H1 (cell line): ENCODE measurements around the gene GNG12. TPM values are rescaled to one million over a fixed set of nuclear protein-coding genes. Genes with fewer than 3 reads are reported as not detected.

ENCODE experiments used
- CTCF ChIA-PET: fragments of 300-600 bp; sonication (Branson Sonifier 250); formaldehyde crosslinking; loops from one replicate; lab custom pipeline; 2021; ENCODE audit not compliant: partially characterized antibody; lab: Charles Lee
- POLR2A ChIA-PET: fragments of 300-600 bp; sonication (Branson Sonifier 250); formaldehyde crosslinking; loops from one replicate; lab custom pipeline; 2021; ENCODE audit warnings: inconsistent platforms; ENCODE audit not compliant: partially characterized antibody; lab: Charles Lee
- DNase-seq, 2 experiments: peaks; one replicate each; pipeline versions ENCODE4 v3.0.0 to v3.0.0-alpha.2; 2010 to 2022; ENCODE audit warnings: low spot score in 2 of 2, low read depth in 1 of 2, mixed read lengths in 1 of 2
- FAIRE-seq: peaks from 2 replicates; lab custom pipeline; 2011; peaks lifted over from hg19 to GRCh38; lab: Jason Lieb, UNC
- H2AFZ ChIP-seq: 2 replicates; pipeline ENCODE4 v1.8.1; 2012; ENCODE audit warnings: low read length, inconsistent platforms
- H2AK5ac ChIP-seq: 2 replicates; pipeline ENCODE4 v1.6.1; 2013; ENCODE audit warnings: low read depth, low read length
- H2BK120ac ChIP-seq: replicated peaks from 2 replicates; pipeline ENCODE3; 2013; ENCODE audit warnings: low read depth, low read length, inconsistent platforms
- H2BK12ac ChIP-seq: 2 replicates; pipeline ENCODE4 v1.6.1; 2013; ENCODE audit warnings: low read depth, low read length
- H2BK15ac ChIP-seq: 2 replicates; pipeline ENCODE4 v1.6.1; 2013; ENCODE audit warnings: low read length
- H2BK20ac ChIP-seq: 2 replicates; pipeline ENCODE4 v1.6.1; 2013; ENCODE audit warnings: low read length
- H2BK5ac ChIP-seq: 2 replicates; pipeline ENCODE4 v1.6.1; 2013; ENCODE audit warnings: low read depth, low read length
- H3K14ac ChIP-seq: 2 replicates; pipeline ENCODE4 v1.6.1; 2013; ENCODE audit warnings: inconsistent platforms; ENCODE audit not compliant: insufficient read length
- H3K18ac ChIP-seq: 2 replicates; pipeline ENCODE4 v1.6.1; 2013; ENCODE audit warnings: low read length; ENCODE audit errors: extremely low read depth
- H3K23ac ChIP-seq: 2 replicates; pipeline ENCODE4 v1.6.1; 2013; ENCODE audit warnings: inconsistent platforms; ENCODE audit not compliant: insufficient read length
- H3K23me2 ChIP-seq: 2 replicates; pipeline ENCODE4 v1.6.1; 2013; ENCODE audit warnings: low read depth, low read length
- H3K27ac ChIP-seq: 2 replicates; pipeline ENCODE4 v1.6.1; 2011; ENCODE audit warnings: low read depth, low read length, inconsistent platforms
- H3K27me3 ChIP-seq, 4 experiments: replicated peaks in 1 of 4; 1 replicate in 1 of 4; 2 replicates in 3 of 4; pipeline versions ENCODE4 v1.6.1 to v1.8.1; 2011 to 2013; ENCODE audit warnings: low read length in 3 of 4, mild to moderate bottlenecking in 3 of 4, inconsistent platforms in 2 of 4, mixed read lengths in 2 of 4, moderate library complexity in 1 of 4; ENCODE audit not compliant: control insufficient read depth in 3 of 4, insufficient read depth in 3 of 4; ENCODE audit errors: extremely low read depth in 1 of 4
- H3K36me3 ChIP-seq, 4 experiments: 2 replicates each; pipeline versions ENCODE4 v1.6.1 to v1.8.1; 2011 to 2013; ENCODE audit warnings: mild to moderate bottlenecking in 4 of 4, low read length in 3 of 4, moderate library complexity in 2 of 4, control low read depth in 1 of 4, inconsistent platforms in 1 of 4; ENCODE audit not compliant: insufficient read depth in 4 of 4, control insufficient read depth in 2 of 4
- H3K4ac ChIP-seq: replicated peaks from 2 replicates; pipeline ENCODE3; 2013; ENCODE audit warnings: low read length, low read depth, mixed read lengths, inconsistent platforms; ENCODE audit not compliant: insufficient read length
- H3K4me1 ChIP-seq, 4 experiments: replicated peaks in 1 of 4; 1 replicate in 1 of 4; 2 replicates in 3 of 4; pipeline versions ENCODE4 v1.6.1 to v1.8.1; 2011 to 2013; ENCODE audit warnings: low read length in 3 of 4, inconsistent platforms in 2 of 4, mixed read lengths in 1 of 4; ENCODE audit not compliant: insufficient read depth in 4 of 4, control insufficient read depth in 3 of 4
- H3K4me2 ChIP-seq, 2 experiments: 2 replicates each; pipeline versions ENCODE4 v1.6.1 to v1.8.1; 2011 to 2013; ENCODE audit warnings: low read depth in 2 of 2, low read length in 2 of 2, control low read depth in 1 of 2, inconsistent platforms in 1 of 2, mild to moderate bottlenecking in 1 of 2; ENCODE audit not compliant: insufficient read depth in 1 of 2
- H3K4me3 ChIP-seq, 4 experiments: fragments of 200-600, 300-600 bp in 1 of 4; sonication (generic), shearing (Covaris generic), sonication (Bioruptor Twin) in 1 of 4; 2 replicates each; pipeline versions ENCODE4 v1.5.1 to v1.8.1; 2011 to 2016; ENCODE audit warnings: low read length in 4 of 4, low read depth in 3 of 4, control low read depth in 2 of 4, inconsistent platforms in 2 of 4, mild to moderate bottlenecking in 2 of 4, mixed read lengths in 1 of 4, moderate library complexity in 1 of 4; ENCODE audit not compliant: insufficient read depth in 2 of 4; ENCODE audit errors: extremely low read depth in 1 of 4
- H3K56ac ChIP-seq: replicated peaks from 2 replicates; pipeline ENCODE3; 2013; ENCODE audit warnings: low read depth, mild to moderate bottlenecking, mixed read lengths, low read length, inconsistent platforms; ENCODE audit not compliant: insufficient read length
- H3K79me1 ChIP-seq: 2 replicates; pipeline ENCODE4 v1.6.1; 2013; ENCODE audit warnings: low read depth, low read length, control low read depth
- H3K79me2 ChIP-seq, 2 experiments: 2 replicates each; pipeline versions ENCODE4 v1.6.1 to v1.8.1; 2012 to 2013; ENCODE audit warnings: low read length in 2 of 2, mild to moderate bottlenecking in 2 of 2, inconsistent platforms in 1 of 2; ENCODE audit not compliant: insufficient read depth in 2 of 2, control insufficient read depth in 1 of 2
- H3K9ac ChIP-seq, 4 experiments: replicated peaks in 1 of 4; 1 replicate in 1 of 4; 2 replicates in 3 of 4; pipeline versions ENCODE4 v1.6.1 to v1.8.1; 2011 to 2013; ENCODE audit warnings: low read depth in 3 of 4, low read length in 3 of 4, control low read depth in 2 of 4, mild to moderate bottlenecking in 2 of 4, moderate library complexity in 2 of 4, inconsistent platforms in 1 of 4; ENCODE audit errors: extremely low read depth in 1 of 4
- H3K9me3 ChIP-seq, 2 experiments: 2 replicates each; pipeline versions ENCODE4 v1.6.1 to v1.8.1; 2012 to 2013; ENCODE audit warnings: mild to moderate bottlenecking in 2 of 2, moderate library complexity in 2 of 2, control low read depth in 1 of 2, inconsistent platforms in 1 of 2, low read depth in 1 of 2, low read length in 1 of 2, mixed read lengths in 1 of 2; ENCODE audit not compliant: insufficient read depth in 2 of 2
- H4K20me1 ChIP-seq, 2 experiments: replicated peaks in 1 of 2; 2 replicates each; pipeline versions ENCODE3 to v1.8.1; 2011 to 2013; ENCODE audit warnings: inconsistent platforms in 2 of 2, low read length in 2 of 2, mild to moderate bottlenecking in 1 of 2; ENCODE audit not compliant: insufficient read depth in 2 of 2, control insufficient read depth in 1 of 2
- H4K5ac ChIP-seq: 2 replicates; pipeline ENCODE4 v1.6.1; 2013; ENCODE audit warnings: low read length, low read depth, mixed read lengths, inconsistent platforms; ENCODE audit not compliant: insufficient read length
- H4K8ac ChIP-seq: 2 replicates; pipeline ENCODE4 v1.8.0; 2013; ENCODE audit warnings: mild to moderate bottlenecking, moderate library complexity, low read length, inconsistent platforms; ENCODE audit not compliant: insufficient read depth; ENCODE audit errors: extremely low read depth
- H4K91ac ChIP-seq: replicated peaks from 2 replicates; pipeline ENCODE3; 2013; ENCODE audit warnings: low read length, mixed read lengths, inconsistent platforms; ENCODE audit not compliant: insufficient read length
- ASH2L ChIP-seq: fragments of 200-600, 300-600 bp; sonication (generic); IDR thresholded peaks from one replicate; pipeline ENCODE4 v1.7.1; 2017; ENCODE audit warnings: low read length
- CHD1 ChIP-seq: IDR thresholded peaks from 2 replicates; pipeline ENCODE4 v1.6.1; 2012; ENCODE audit warnings: low read depth, low read length, improper control_type of control experiment
- HDAC2 ChIP-seq, 2 experiments: fragments of 300-600 bp in 1 of 2; sonication (generic) in 1 of 2; IDR thresholded peaks; 2 replicates each; pipeline ENCODE4 v1.6.1; 2011 to 2012; ENCODE audit warnings: low read depth in 2 of 2, low read length in 2 of 2, mild to moderate bottlenecking in 2 of 2, moderate library complexity in 2 of 2, borderline replicate concordance in 1 of 2, inconsistent platforms in 1 of 2
- HDAC6 ChIP-seq: IDR thresholded peaks from one replicate; pipeline ENCODE4 v1.7.1; 2012; ENCODE audit warnings: low read depth, mild to moderate bottlenecking, inconsistent platforms, low read length, moderate library complexity
- KDM5A ChIP-seq: fragments of 200-600 bp; IDR thresholded peaks from 2 replicates; pipeline ENCODE4 v1.7.1; 2012; ENCODE audit warnings: mild to moderate bottlenecking, low read length, inconsistent platforms, mixed read lengths
- NRF1 ChIP-seq: IDR thresholded peaks from 2 replicates; pipeline ENCODE4 v1.6.1; 2011; ENCODE audit warnings: mild to moderate bottlenecking, low read depth, low read length, improper control_type of control experiment
- POLR2A ChIP-seq, 2 experiments: IDR thresholded peaks; 1 replicate in 1 of 2; 2 replicates in 1 of 2; pipeline ENCODE4 v1.6.1; 2011; ENCODE audit warnings: low read depth in 2 of 2, low read length in 2 of 2, mild to moderate bottlenecking in 2 of 2; ENCODE audit errors: control extremely low read depth in 1 of 2
- RBBP5 ChIP-seq: IDR thresholded peaks from 2 replicates; pipeline ENCODE4 v1.7.1; 2012; ENCODE audit warnings: low read depth, mild to moderate bottlenecking, inconsistent platforms, low read length, moderate library complexity, borderline replicate concordance
- RNF2 ChIP-seq: fragments of 200-900, 300-1000 bp; sonication (generic); IDR thresholded peaks from 2 replicates; pipeline ENCODE4 v1.7.1; 2016; ENCODE audit warnings: borderline replicate concordance, low read depth, mild to moderate bottlenecking, antibody characterized with exemption, low read length; ENCODE audit not compliant: poor library complexity, severe bottlenecking; ENCODE audit errors: missing control alignments
- SRF ChIP-seq: IDR thresholded peaks from 2 replicates; pipeline ENCODE4 v1.6.1; 2011; ENCODE audit warnings: mild to moderate bottlenecking, low read depth, low read length, moderate library complexity
- SUZ12 ChIP-seq: fragments of 200-600 bp; sonication (generic); IDR thresholded peaks from 2 replicates; pipeline ENCODE4 v1.6.1; 2012; ENCODE audit warnings: mild to moderate bottlenecking, inconsistent platforms, low read length, moderate library complexity, mixed read lengths
- TAF1 ChIP-seq: IDR thresholded peaks from 2 replicates; pipeline ENCODE4 v1.6.1; 2011; ENCODE audit warnings: mild to moderate bottlenecking, low read depth, low read length
- WGBS, 2 experiments: shearing (Covaris generic) in 1 of 2; methylation state at CpG; one replicate each; pipeline versions ENCODE4 v1.1.6 to v1.1.7; 2013 to 2015; ENCODE audit warnings: low lambda C conversion rate in 2 of 2, mixed read lengths in 2 of 2, inconsistent platforms in 1 of 2, low coverage in 1 of 2, missing lambda C conversion rate in 1 of 2; ENCODE audit not compliant: insufficient replicate concordance in 2 of 2, insufficient coverage in 1 of 2, insufficient read length in 1 of 2; ENCODE audit errors: extremely low coverage in 1 of 2, missing lambda C conversion rate in 1 of 2; 5-methylcytosine and 5-hydroxymethylcytosine counted together
- polyA plus RNA-seq, 7 experiments: library from polyadenylated mRNA; depleted of rRNA in 3 of 7; stranded (reverse) in 5 of 7; unstranded in 2 of 7; fragments of >200 nt in 5 of 7; fragments of 200-250 nt in 2 of 7; gene quantifications; 1 replicate in 5 of 7; 2 replicates in 1 of 7; 4 replicates in 1 of 7; pipeline versions ENCODE4 v1.2.1 to v1.2.3, GENCODE V29; 2011 to 2013; ENCODE audit warnings: missing spikeins in 2 of 7, mixed read lengths in 2 of 7
- total RNA-seq: library from RNA; stranded (reverse); fragmentation: NEBNext Ultra II Directional; extraction: Animal tissue kit (Norgen Biotek cat#: 25700); gene quantifications from 2 replicates; pipeline ENCODE4 v1.2.1, GENCODE V29; 2021
- TF ChIP-seq, protein P1 (sequence below): IDR thresholded peaks from 2 replicates; pipeline ENCODE4 v1.6.1; 2012; ENCODE audit warnings: inconsistent platforms

Gene GNG12
- total and polyA plus RNA-seq, 2 of the 8 experiments (the other 6 are each of a cell fraction or from before 2014, with no cell fraction given) = 11.4 to 35.8 TPM

DNA sequence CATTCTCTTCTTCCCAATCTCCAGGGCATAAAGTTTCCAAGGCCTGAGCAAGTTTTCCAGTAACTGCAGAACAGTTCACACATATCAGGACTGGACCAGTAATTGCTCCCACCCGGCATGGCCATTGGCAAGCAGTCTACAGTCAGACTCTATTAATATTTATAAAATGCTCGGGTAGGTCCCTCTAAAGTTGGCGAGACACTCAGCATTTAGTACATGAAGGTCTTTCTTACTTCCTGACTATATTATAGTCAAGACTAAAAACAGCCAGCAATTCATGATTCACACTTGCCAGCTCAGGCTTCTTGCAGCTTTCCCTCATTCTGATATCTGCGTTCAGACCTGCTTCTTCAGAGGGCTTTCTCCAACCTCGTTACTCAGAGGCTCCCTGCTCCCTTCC, 122.8 kb downstream of the GNG12 start:
- H2AFZ ChIP-seq = no peak overlapping the region
- H3K9ac ChIP-seq = no peak overlapping the region
- ChIA-PET POLR2A (no interaction called here), CTCF (interaction anchor here (2.3 to 5.8 kb wide), 2 partner anchors 50 to 56 kb away, joined by 11 to 40 read pairs; no protein-coding TSS in a partner anchor)
- H3K27me3 ChIP-seq = peaks cover 0 to 1% (median 0%) of the 10 kb centered on the region in 4 experiments; a peak in 1 of 7 replicates
- H2BK120ac ChIP-seq = no peak overlapping the region
- H2AK5ac ChIP-seq = no peak overlapping the region
- no peaks in the 10 kb centered on the region for H3K79me1 ChIP-seq
- no peaks in the 10 kb centered on the region for H3K23me2 ChIP-seq
- no peak overlapping the region for H3K14ac ChIP-seq
- H4K20me1 ChIP-seq = peaks cover 0 to 2% of the 10 kb centered on the region in 2 experiments
- H3K23ac ChIP-seq = no peak overlapping the region
- no peak overlapping the region for H2BK20ac ChIP-seq
- peaks cover 0 to 4% (median 0%) of the 10 kb centered on the region in 4 experiments; a peak in 1 of 7 replicates for H3K4me1 ChIP-seq
- no peak overlapping the region for H3K18ac ChIP-seq
- no peaks in the 10 kb centered on the region for H3K36me3 ChIP-seq
- H2BK5ac ChIP-seq = no peak overlapping the region
- no peak overlapping the region for H3K4me3 ChIP-seq
- no peak overlapping the region for H2BK12ac ChIP-seq
- H3K4me2 ChIP-seq = no peak overlapping the region
- no peak overlapping the region for H4K8ac ChIP-seq
- H3K79me2 ChIP-seq = no peaks in the 10 kb centered on the region
- H3K9me3 ChIP-seq = no peaks in the 10 kb centered on the region
- no peak for DNase-seq
- WGBS, 2 experiments = 87% methylated on average over 5 of the region's 5 CpGs; no CpG with 5 or more reads in 1 of the 2 experiments
- no peak overlapping the region for H4K91ac ChIP-seq
- no peak overlapping the region for H3K27ac ChIP-seq
- no peak overlapping the region for H3K56ac ChIP-seq
- no peak for FAIRE-seq
- H4K5ac ChIP-seq = no peak overlapping the region
- no peak overlapping the region for H2BK15ac ChIP-seq
- H3K4ac ChIP-seq = no peak overlapping the region
- no peak for TF ChIP-seq SRF
- no peak for TF ChIP-seq POLR2A (IDR thresholded peaks at IDR 0.05; ENCODE audit: control extremely low read depth in 1 of 2, low read depth in 2 of 2, low read length in 2 of 2)
- TF ChIP-seq, protein P1, sequence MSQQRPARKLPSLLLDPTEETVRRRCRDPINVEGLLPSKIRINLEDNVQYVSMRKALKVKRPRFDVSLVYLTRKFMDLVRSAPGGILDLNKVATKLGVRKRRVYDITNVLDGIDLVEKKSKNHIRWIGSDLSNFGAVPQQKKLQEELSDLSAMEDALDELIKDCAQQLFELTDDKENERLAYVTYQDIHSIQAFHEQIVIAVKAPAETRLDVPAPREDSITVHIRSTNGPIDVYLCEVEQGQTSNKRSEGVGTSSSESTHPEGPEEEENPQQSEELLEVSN = no peak
- no peak for TF ChIP-seq TAF1
- no peak for TF ChIP-seq CHD1
- TF ChIP-seq SUZ12 = no peak
- TF ChIP-seq ASH2L = no peak
- TF ChIP-seq NRF1 = no peak
- TF ChIP-seq RBBP5 = no peak
- no peak for TF ChIP-seq KDM5A
- TF ChIP-seq HDAC2 (IDR thresholded peaks at IDR 0.05; ENCODE audit: borderline replicate concordance in 1 of 2, low read depth in 2 of 2, low read length in 2 of 2) = no peak
- no peak for TF ChIP-seq RNF2
- no peak for TF ChIP-seq HDAC6
